ENCODE measurements around the gene CWF19L1. TPM values are rescaled to one million over a fixed set of nuclear protein-coding genes. Genes with fewer than 3 reads are reported as not detected.

Gene CWF19L1
- total RNA-seq, 2 donors from 2014 or later, result 31.6 to 35.4 TPM

- no peak overlapping the region for H3K9ac ChIP-seq (ENCODE audit: extremely low read depth, low read length, poor library complexity, severe bottlenecking)
- TF ChIP-seq, protein P1, sequence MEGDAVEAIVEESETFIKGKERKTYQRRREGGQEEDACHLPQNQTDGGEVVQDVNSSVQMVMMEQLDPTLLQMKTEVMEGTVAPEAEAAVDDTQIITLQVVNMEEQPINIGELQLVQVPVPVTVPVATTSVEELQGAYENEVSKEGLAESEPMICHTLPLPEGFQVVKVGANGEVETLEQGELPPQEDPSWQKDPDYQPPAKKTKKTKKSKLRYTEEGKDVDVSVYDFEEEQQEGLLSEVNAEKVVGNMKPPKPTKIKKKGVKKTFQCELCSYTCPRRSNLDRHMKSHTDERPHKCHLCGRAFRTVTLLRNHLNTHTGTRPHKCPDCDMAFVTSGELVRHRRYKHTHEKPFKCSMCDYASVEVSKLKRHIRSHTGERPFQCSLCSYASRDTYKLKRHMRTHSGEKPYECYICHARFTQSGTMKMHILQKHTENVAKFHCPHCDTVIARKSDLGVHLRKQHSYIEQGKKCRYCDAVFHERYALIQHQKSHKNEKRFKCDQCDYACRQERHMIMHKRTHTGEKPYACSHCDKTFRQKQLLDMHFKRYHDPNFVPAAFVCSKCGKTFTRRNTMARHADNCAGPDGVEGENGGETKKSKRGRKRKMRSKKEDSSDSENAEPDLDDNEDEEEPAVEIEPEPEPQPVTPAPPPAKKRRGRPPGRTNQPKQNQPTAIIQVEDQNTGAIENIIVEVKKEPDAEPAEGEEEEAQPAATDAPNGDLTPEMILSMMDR (conservative IDR thresholded peaks at IDR 0.05), result no peak
- no peaks in the 10 kb centered on the region for H3K27me3 ChIP-seq (ENCODE audit: control insufficient read depth, insufficient read depth, low read length, poor library complexity, severe bottlenecking)
- H3K27ac Mint-ChIP-seq, result no peak overlapping the region
- H3K27me3 Mint-ChIP-seq (ENCODE audit: insufficient read depth), result no peaks in the 10 kb centered on the region
- H3K36me3 ChIP-seq (ENCODE audit: control insufficient read depth, insufficient read depth, low read length), result peaks cover 44% of the 10 kb centered on the region
- DNase-seq, result no peak
- no peaks in the 10 kb centered on the region for H3K9me3 Mint-ChIP-seq
- H3K9me3 ChIP-seq (ENCODE audit: control insufficient read depth, low read length), result no peaks in the 10 kb centered on the region
- peaks cover 37% of the 10 kb centered on the region for H3K36me3 Mint-ChIP-seq (ENCODE audit: low read depth)
- H3K4me3 ChIP-seq (ENCODE audit: low read length), result no peak overlapping the region
- no peak overlapping the region for H3K27ac ChIP-seq (ENCODE audit: low read depth, low read length)
- H3K4me1 Mint-ChIP-seq, result peaks cover 5% of the 10 kb centered on the region
- 87 to 88% methylated on average over 1 of the region's 2 CpGs for WGBS, 2 experiments (ENCODE audit: insufficient coverage in 1 of 2, insufficient read length in 1 of 2)
- no peaks in the 10 kb centered on the region for H3K4me1 ChIP-seq (ENCODE audit: control insufficient read depth, insufficient read depth, low read length)
- no peak overlapping the region for H3K4me3 Mint-ChIP-seq
These were observed 35.3 kb downstream of the CWF19L1 start for GRCh38 chr10:100232101-100232500.

DNA sequence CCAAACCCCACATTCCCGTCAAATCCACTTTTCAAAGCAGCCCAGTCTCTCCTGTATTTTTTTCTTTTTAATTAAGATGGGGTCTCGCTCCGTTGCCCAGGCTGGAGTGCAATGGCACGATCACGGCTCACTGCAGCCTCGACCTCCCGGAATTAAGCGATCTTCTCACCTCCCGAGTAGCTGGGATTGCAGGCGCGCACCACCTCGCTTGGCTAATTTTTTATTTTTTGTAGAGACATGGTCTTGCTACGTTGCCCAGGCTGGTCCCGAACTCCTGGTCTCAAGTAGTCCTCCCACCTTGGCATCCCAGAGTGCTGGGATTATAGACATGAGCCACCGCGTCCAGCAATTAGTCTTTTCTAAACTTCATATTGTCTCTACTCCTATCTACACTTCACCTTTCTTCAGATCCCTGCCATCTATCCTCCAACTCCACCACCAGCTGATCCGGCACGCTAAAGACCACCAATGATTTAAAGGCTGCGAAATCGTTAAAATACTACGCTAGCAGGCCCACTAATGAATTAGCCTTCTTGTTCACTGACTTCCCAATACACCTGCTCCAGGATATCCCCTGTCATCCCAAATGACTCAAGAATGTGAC is 37.5 kb downstream of the CWF19L1 start:
- Mint-ChIP-seq H3K36me3 (ENCODE audit: low read depth) (peaks cover 30% of the 10 kb centered on the region), H3K9me3 (no peaks in the 10 kb centered on the region), H3K4me1 (peaks cover 5% of the 10 kb centered on the region), H3K27ac (peak overlapping the region; percentile 92), H3K27me3 (ENCODE audit: insufficient read depth) (no peaks in the 10 kb centered on the region), H3K4me3 (peak overlapping the region; percentile 82)
- Histone ChIP-seq H3K36me3 (ENCODE audit: control insufficient read depth, insufficient read depth, low read length) (peaks cover 33% of the 10 kb centered on the region), H3K27me3 (ENCODE audit: control insufficient read depth, insufficient read depth, low read length, poor library complexity, severe bottlenecking) (no peaks in the 10 kb centered on the region), H3K9ac (ENCODE audit: extremely low read depth, low read length, poor library complexity, severe bottlenecking) (peak overlapping the region; percentile 70), H3K4me3 (ENCODE audit: low read length) (peak overlapping the region; percentile 92), H3K4me1 (ENCODE audit: control insufficient read depth, insufficient read depth, low read length) (no peaks in the 10 kb centered on the region), H3K27ac (ENCODE audit: low read depth, low read length) (peak overlapping the region; percentile 58), H3K9me3 (ENCODE audit: control insufficient read depth, low read length) (no peaks in the 10 kb centered on the region)
- WGBS, 2 experiments (ENCODE audit: insufficient coverage in 1 of 2, insufficient read length in 1 of 2), result 78 to 80% methylated on average over 21 of the region's 21 CpGs
- DNase-seq, result no peak
- TF ChIP-seq, protein P1 (conservative IDR thresholded peaks at IDR 0.05), result no peak

DNA sequence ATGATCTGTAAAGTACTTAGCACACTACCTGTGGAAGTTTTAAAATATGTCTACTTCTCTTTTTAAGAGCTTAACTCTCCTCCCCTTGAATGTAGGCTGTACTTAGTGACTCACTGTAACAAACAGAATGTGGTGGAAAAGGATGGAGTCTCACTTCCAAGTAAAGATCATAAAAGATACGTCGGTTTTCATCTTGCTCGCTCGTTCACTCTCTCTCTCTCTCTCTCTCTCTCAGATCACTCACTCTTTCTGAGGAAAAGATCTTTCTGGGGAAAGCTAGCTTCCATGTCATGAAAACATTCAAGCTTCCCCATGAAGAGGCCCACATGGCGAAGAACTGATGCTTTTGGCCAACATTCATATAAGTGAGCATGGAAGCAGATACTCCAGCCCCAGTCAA is 43.6 kb downstream of the CWF19L1 start:
- Mint-ChIP-seq H3K27ac (no peak overlapping the region), H3K36me3 (ENCODE audit: low read depth) (peaks cover 52% of the 10 kb centered on the region), H3K9me3 (no peaks in the 10 kb centered on the region), H3K4me1 (peaks cover 3% of the 10 kb centered on the region), H3K27me3 (ENCODE audit: insufficient read depth) (no peaks in the 10 kb centered on the region), H3K4me3 (no peak overlapping the region)
- Histone ChIP-seq H3K9ac (ENCODE audit: extremely low read depth, low read length, poor library complexity, severe bottlenecking) (no peak overlapping the region), H3K9me3 (ENCODE audit: control insufficient read depth, low read length) (no peaks in the 10 kb centered on the region), H3K27me3 (ENCODE audit: control insufficient read depth, insufficient read depth, low read length, poor library complexity, severe bottlenecking) (no peaks in the 10 kb centered on the region), H3K4me3 (ENCODE audit: low read length) (no peak overlapping the region), H3K4me1 (ENCODE audit: control insufficient read depth, insufficient read depth, low read length) (no peaks in the 10 kb centered on the region), H3K36me3 (ENCODE audit: control insufficient read depth, insufficient read depth, low read length) (peaks cover 63% of the 10 kb centered on the region), H3K27ac (ENCODE audit: low read depth, low read length) (no peak overlapping the region)
- TF ChIP-seq, protein P1 (conservative IDR thresholded peaks at IDR 0.05), result no peak
- 82 to 84% methylated on average over 5 of the region's 5 CpGs for WGBS, 2 experiments (ENCODE audit: insufficient coverage in 1 of 2, insufficient read length in 1 of 2)
- DNase-seq, result no peak
